ENCODE data around the gene TMEM209.

TMEM209 gene

GRCh38 chr7:130146693-130147405 lies 58.4 kb downstream of the TMEM209 start:
- no peak for TF ChIP-seq CTCF (IDR thresholded peaks at IDR 0.05)

GRCh38 chr7:130145424-130146100 lies 59.6 kb downstream of the TMEM209 start:
- no peak for TF ChIP-seq CTCF (IDR thresholded peaks at IDR 0.05)

GRCh38 chr7:130144312-130145171 lies 60.7 kb downstream of the TMEM209 start:
- TF ChIP-seq CTCF (IDR thresholded peaks at IDR 0.05), result no peak

GRCh38 chr7:130143986-130144311 lies 61.3 kb downstream of the TMEM209 start:
- no peak for TF ChIP-seq CTCF (IDR thresholded peaks at IDR 0.05)

GRCh38 chr7:130143334-130143732 lies 61.9 kb downstream of the TMEM209 start:
- no peak for TF ChIP-seq CTCF (IDR thresholded peaks at IDR 0.05)

GRCh38 chr7:130142654-130143333 lies 62.4 kb downstream of the TMEM209 start:
- no peak for TF ChIP-seq CTCF (IDR thresholded peaks at IDR 0.05)
